K562 treated with DMSO at 1 percent for 12 hours (cell line): ENCODE measurements around the gene QRICH1. TPM values are rescaled to one million over a fixed set of nuclear protein-coding genes. Genes with fewer than 3 reads are reported as not detected.

Source experiments
- total RNA-seq: library from RNA; unstranded; fragments of 300-600 nt; gene quantifications from 2 replicates; pipeline ENCODE4 v1.2.3, GENCODE V29; 2022; ENCODE audit not compliant: insufficient read depth

Gene QRICH1, protein sequence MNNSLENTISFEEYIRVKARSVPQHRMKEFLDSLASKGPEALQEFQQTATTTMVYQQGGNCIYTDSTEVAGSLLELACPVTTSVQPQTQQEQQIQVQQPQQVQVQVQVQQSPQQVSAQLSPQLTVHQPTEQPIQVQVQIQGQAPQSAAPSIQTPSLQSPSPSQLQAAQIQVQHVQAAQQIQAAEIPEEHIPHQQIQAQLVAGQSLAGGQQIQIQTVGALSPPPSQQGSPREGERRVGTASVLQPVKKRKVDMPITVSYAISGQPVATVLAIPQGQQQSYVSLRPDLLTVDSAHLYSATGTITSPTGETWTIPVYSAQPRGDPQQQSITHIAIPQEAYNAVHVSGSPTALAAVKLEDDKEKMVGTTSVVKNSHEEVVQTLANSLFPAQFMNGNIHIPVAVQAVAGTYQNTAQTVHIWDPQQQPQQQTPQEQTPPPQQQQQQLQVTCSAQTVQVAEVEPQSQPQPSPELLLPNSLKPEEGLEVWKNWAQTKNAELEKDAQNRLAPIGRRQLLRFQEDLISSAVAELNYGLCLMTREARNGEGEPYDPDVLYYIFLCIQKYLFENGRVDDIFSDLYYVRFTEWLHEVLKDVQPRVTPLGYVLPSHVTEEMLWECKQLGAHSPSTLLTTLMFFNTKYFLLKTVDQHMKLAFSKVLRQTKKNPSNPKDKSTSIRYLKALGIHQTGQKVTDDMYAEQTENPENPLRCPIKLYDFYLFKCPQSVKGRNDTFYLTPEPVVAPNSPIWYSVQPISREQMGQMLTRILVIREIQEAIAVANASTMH
- 16.5 and 49.3 TPM in 2 replicates for total RNA-seq

GRCh38 chr3:49093853-49094767, at the start of gene QRICH1:
Gene QRICH1 (minus strand): TSS chr3:49094071. CDS start chr3:49077017, 17,054 bp downstream.

DNA sequence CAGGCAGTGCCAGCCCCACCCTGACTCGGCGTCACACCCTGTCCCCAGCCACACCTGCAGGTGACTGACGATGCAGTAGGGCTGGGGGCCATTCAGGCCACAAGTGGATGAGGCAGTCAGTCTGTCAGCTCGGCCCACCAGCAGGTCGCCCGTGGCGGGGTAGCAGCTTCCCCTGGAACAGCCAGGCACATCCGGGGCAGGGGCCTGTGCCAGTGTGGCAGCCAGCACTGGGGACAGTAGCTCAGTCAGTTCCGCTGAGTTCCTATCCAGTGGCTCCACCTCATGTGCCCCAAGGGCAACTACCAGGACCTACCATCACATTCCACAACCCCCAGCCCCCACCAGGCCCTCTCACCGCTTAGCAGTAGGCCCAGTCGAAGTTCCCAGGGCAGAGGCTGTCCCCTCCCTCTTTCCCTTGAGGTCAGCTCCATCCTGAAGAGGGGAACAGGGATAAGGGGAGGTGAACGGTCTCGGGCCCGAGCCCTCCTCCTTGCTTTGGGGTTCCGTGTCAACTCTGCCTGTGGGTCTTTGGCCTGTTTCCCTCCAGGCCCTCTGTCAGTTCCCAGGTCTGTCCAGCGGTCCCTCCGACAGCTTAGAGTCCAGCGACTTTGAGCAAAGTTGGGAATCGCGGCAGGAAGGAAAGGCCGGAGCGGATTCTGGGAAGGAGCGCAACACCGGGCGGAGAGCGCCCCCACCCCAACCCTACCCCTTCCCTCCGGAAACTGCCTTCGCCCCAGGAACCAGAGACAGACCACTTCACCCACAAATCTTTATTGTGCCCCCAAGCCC, 38.8 kb upstream of the QRICH1 start, which contains the start of gene LAMB2:
Gene LAMB2, minus strand, starts transcription at position 614 of the 789 bp plus-strand sequence. Its CDS starts 183 bp downstream, at position 431.

DNA sequence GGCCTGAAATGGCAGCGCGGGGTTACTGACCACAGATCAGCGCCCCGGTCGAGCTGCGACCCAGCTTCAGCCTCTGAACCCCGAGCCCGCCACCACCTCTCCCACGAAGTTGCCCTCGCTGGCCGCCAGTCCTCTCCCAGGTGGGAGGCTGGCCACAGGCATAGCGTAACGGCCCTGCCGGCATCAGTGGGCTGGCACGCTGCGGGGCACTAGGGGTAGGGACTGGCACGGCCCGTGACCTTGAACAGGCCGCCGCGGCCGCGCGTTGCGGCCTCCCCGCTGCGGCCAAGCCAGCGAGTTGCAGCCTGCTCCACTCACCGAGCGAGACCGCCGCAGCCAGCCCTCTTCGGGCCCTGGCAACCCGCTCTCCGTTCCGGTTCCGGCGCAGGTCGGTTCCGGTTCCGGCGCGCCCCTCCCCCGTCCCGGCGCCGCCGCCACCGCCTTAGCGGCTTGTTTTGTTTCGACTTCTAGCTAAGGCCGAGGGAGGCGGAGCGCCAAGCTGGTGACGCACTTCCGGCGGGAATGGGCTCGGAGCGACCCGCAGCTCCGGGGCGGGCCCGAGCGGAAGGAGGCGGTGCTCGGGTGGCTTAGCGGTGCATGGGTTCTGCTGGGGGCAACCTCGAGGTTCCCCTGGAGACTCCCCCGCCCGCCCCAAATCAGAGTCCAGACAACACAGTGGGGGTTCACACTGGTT, 26.7 kb upstream of the QRICH1 start, which contains the start of gene USP19:
Gene USP19, minus strand, starts transcription at position 386 of the 694 bp plus-strand sequence. CDS start 1,678 bp downstream, outside the sequence.

DNA sequence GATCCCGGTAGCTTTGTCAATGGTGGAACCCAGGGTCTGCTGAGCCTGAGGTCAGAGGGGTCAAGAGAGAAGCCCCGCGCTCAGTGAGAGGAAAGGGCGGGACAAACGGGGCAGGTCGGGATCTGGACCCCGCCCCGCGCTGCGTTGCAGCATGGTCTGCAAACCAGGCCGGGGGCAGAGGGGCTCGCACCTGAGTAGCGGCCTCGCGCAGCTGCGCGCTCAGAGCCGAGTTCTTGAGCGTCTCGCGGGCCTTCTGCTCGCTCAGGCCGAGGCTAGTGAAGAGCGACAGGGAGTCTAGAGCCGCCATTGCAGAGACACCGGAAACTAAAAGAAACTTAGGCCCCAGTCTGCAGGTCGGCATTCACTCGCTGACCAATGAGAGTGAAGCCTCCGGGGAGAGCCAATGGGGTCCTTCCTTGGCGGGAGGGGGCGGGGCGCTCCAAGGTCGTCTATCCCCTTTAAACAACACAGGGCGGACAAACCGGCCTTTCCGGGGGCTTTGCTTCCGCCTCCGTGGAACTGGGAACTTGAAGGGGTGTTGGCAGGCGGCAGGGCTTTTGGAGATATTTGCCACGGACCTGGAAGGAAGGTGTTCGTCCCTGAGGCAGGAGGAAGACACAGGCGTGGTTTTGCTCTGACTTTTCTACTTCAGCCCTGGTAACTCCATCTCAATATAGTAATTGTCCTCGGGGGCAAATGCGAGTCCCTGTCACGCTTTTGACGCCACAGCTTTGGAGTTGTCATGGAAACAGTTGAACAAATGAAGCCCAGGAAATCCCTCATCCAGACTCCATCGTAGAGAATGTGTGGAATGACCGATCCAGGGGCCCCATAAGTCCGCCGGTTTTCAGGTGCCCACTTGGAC, 10.8 kb upstream of the QRICH1 start, which contains the start of gene QARS1:
Gene QARS1, minus strand, starts transcription at position 331 of the 865 bp plus-strand sequence. Its CDS starts 24 bp downstream, at position 307.

GRCh38 chr3:49028673-49029562, 65.0 kb downstream of the QRICH1 start, which contains the start of gene IMPDH2:
Gene IMPDH2 (minus strand): TSS chr3:49029398. CDS start chr3:49029350, 48 bp downstream.

GRCh38 chr3:49021813-49022687, 71.8 kb downstream of the QRICH1 start, which contains the start of gene NDUFAF3:
Gene NDUFAF3 (plus strand): TSS chr3:49022121. CDS start chr3:49022145, 24 bp downstream.

DNA sequence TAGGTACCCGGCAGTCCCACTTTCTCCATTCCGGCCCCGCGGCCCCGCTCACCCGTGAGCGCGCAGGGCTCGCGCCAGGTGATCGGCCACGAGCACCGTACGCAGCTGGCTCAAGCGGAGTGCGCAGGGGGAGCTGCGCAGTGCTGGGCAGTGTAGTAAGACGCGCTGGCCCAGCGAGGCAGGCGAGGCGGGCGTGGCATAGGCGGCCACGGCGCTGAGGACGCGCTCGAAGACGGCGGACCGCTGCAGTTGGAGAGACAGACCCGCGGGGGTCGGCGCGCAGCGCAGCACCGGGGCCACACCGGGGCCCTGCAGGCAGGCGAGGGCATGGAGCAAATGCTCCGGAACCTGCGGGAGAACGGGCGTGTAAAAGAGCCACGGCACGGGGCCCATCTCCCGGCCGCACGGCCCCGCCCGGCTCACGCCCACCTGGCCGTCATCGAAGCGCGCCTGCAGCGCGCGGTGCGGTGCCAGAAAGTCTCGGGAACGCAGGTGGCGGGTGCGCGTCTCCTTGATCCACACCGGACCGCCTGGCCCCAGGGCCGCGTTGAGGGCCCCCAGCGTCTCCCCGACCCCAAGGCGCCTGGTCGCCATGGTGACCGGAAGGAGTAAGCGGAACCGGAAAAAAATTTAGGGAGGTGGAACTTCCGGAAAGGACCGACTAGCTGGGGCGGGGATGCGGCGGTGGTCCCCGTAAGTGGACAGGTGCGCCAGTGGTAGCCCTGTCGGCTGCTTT, 75.7 kb downstream of the QRICH1 start, which contains the start of gene DALRD3:
Gene DALRD3, minus strand, starts transcription at position 610 of the 736 bp plus-strand sequence. Its CDS starts 16 bp downstream, at position 594.

DNA sequence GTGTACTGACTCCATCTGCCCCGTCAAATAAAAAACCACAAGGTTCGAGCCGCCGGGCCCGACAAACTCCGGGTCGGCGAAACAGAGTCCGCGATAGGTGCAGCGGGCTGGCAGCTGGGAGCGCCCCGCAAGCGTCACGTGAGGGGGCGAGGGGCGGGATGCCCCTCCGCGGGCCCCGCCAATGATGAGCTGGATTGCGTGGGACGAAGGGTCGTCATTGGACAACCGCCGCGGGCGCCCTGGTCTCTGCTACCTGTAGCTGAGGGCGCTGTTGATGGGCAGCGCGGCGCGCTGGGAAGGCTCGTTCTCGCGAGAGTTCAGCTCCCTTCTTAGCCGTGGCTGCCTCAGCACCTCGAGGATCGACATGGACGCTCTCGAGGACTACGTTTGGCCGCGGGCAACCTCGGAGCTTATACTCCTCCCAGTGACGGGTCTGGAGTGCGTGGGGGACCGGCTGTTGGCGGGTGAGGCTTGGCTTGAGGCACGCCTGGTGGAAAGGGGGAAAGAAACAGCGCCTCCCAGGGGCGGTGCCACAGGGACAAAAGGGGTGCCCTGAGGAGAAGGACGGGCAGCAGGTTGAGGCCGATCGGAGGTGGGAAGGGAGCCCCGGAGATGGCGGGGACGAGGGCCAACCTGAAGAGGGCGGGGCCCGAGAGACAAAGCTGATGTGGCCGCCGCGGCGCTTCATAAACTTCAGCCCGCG, 86.7 kb downstream of the QRICH1 start, which contains the start of gene WDR6:
Gene WDR6, plus strand, starts transcription at position 324 of the 703 bp plus-strand sequence. Its CDS starts 41 bp downstream, at position 365.

DNA sequence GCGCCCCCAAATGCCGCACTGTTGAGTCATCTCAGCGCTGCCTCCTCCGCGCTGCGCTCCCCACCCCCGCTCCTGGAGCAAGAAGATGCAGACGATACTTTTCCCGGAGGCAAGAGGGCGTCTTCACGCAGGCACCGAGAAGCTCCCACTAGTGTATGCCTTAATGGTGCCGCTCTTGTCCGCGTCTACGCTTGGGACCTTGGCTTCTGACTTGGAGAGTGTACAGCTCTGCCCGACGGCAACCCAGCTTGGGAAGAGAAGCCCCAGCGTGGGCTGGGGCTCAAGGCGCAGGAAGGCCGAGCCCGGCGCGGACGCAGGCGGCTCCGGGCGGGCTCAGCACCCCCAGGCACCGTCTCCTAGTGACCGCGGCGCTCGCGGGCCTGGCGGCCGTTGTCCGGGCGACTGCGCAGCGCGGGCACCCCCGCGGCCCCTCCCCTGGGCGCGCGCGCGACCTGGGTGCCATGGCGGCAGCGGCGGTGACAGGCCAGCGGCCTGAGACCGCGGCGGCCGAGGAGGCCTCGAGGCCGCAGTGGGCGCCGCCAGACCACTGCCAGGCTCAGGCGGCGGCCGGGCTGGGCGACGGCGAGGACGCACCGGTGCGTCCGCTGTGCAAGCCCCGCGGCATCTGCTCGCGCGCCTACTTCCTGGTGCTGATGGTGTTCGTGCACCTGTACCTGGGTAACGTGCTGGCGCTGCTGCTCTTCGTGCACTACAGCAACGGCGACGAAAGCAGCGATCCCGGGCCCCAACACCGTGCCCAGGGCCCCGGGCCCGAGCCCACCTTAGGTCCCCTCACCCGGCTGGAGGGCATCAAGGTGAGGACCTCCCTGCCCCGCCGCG, 103.9 kb downstream of the QRICH1 start, which contains the start of gene P4HTM:
Gene P4HTM, plus strand, starts transcription at position 446 of the 840 bp plus-strand sequence. Its CDS starts 16 bp downstream, at position 462.

Other genes with a start within 250 kb of the QRICH1 start
- 16.2 and 51.3 TPM in 2 replicates for gene PRKAR2A, start 246.2 kb downstream of the QRICH1 start, total RNA-seq
- gene SLC25A20, start 195.2 kb downstream of the QRICH1 start, total RNA-seq, result 12.7 and 21.9 TPM in 2 replicates
- 33.9 and 67.8 TPM in 2 replicates for gene ARIH2, start 175.2 kb downstream of the QRICH1 start, total RNA-seq
- gene P4HTM, start 103.8 kb downstream of the QRICH1 start, total RNA-seq, result 1.0 and 1.2 TPM in 2 replicates
- gene WDR6, start 86.7 kb downstream of the QRICH1 start, total RNA-seq, result 65.3 and 89.4 TPM in 2 replicates
- 13.1 and 15.2 TPM in 2 replicates for gene DALRD3, start 75.5 kb downstream of the QRICH1 start, total RNA-seq
- gene NDUFAF3, start 72.0 kb downstream of the QRICH1 start, total RNA-seq, result 23.1 and 36.9 TPM in 2 replicates
- gene IMPDH2, start 64.7 kb downstream of the QRICH1 start, total RNA-seq, result 249 and 251 TPM in 2 replicates
- gene QARS1, start 10.7 kb upstream of the QRICH1 start, total RNA-seq, result 368 and 553 TPM in 2 replicates
- 29.2 and 56.3 TPM in 2 replicates for gene USP19, start 26.8 kb upstream of the QRICH1 start, total RNA-seq
- 23.1 and 34.9 TPM in 2 replicates for gene LAMB2, start 39.0 kb upstream of the QRICH1 start, total RNA-seq
- gene CCDC71, start 72.3 kb upstream of the QRICH1 start, total RNA-seq, result 9.9 and 11.5 TPM in 2 replicates
- gene KLHDC8B, start 77.5 kb upstream of the QRICH1 start, total RNA-seq, result 39.3 and 51.2 TPM in 2 replicates
- 4.9 and 8.5 TPM in 2 replicates for gene C3orf62, start 183.2 kb upstream of the QRICH1 start, total RNA-seq
- 7.2 and 14.1 TPM in 2 replicates for gene USP4, start 246.0 kb upstream of the QRICH1 start, total RNA-seq